OCI-LY1 (cell line): Measurements from ENCODE around the gene MECP2.

Experiments used
- H2AFZ ChIP-seq: fragments of 200-600 bp; sonication (generic), shearing (Covaris generic); 2 replicates; pipeline ENCODE4 v1.6.0; 2014; ENCODE audit warnings: antibody characterized with exemption, mild to moderate bottlenecking, low read length
- H3F3A ChIP-seq: fragments of 200-600 bp; sonication (generic), shearing (Covaris generic); 2 replicates; pipeline ENCODE4 v1.6.0; 2014; ENCODE audit warnings: mild to moderate bottlenecking, antibody characterized with exemption, low read length, moderate library complexity; ENCODE audit not compliant: insufficient read depth
- H3K27ac ChIP-seq: fragments of 200-600 bp; sonication (generic); 2 replicates; pipeline ENCODE4 v1.5.1; 2014; ENCODE audit warnings: low read length, mixed run types, mild to moderate bottlenecking, low read depth; ENCODE audit not compliant: poor library complexity, severe bottlenecking
- H3K27me3 ChIP-seq: fragments of 200-600 bp; sonication (generic); 2 replicates; pipeline ENCODE4 v1.6.0; 2014; ENCODE audit warnings: antibody characterized with exemption, mild to moderate bottlenecking, low read length, moderate library complexity; ENCODE audit not compliant: insufficient read depth
- H3K36me3 ChIP-seq: fragments of 200-600 bp; sonication (generic); 2 replicates; pipeline ENCODE4 v1.6.1; 2014; ENCODE audit warnings: mild to moderate bottlenecking, antibody characterized with exemption, low read length, moderate library complexity, mixed read lengths; ENCODE audit not compliant: insufficient read depth
- H3K4me1 ChIP-seq: fragments of 200-600 bp; sonication (generic); 2 replicates; pipeline ENCODE4 v1.5.1; 2014; ENCODE audit warnings: mild to moderate bottlenecking, low read length, moderate library complexity; ENCODE audit not compliant: insufficient read depth, severe bottlenecking
- H3K4me2 ChIP-seq: fragments of 200-600 bp; sonication (generic), shearing (Covaris generic); 2 replicates; pipeline ENCODE4 v1.6.1; 2014; ENCODE audit warnings: low read length
- H3K4me3 ChIP-seq: fragments of 200-600 bp; sonication (generic); 2 replicates; pipeline ENCODE4 v1.5.1; 2014; ENCODE audit warnings: low read length, low read depth, mild to moderate bottlenecking, mixed read lengths; ENCODE audit not compliant: poor library complexity, severe bottlenecking
- H3K79me2 ChIP-seq: fragments of 200-600 bp; shearing (Covaris generic); 2 replicates; pipeline ENCODE4 v1.6.1; 2016; ENCODE audit warnings: mixed run types, low read length, mixed read lengths; ENCODE audit not compliant: insufficient read depth
- H3K9ac ChIP-seq: fragments of 200-600 bp; sonication (generic), shearing (Covaris generic); 2 replicates; pipeline ENCODE4 v1.6.1; 2014; ENCODE audit warnings: mild to moderate bottlenecking, low read length, mixed read lengths
- H3K9me2 ChIP-seq: fragments of 200-600 bp; sonication (generic), shearing (Covaris generic); 2 replicates; pipeline ENCODE4 v1.6.1; 2014; ENCODE audit warnings: low read depth, mild to moderate bottlenecking, low read length, mixed read lengths
- H3K9me3 ChIP-seq: fragments of 200-600 bp; shearing (Covaris generic); 2 replicates; pipeline ENCODE4 v1.6.1; 2014; ENCODE audit warnings: low read length, mixed read lengths
- H4K20me1 ChIP-seq: fragments of 200-600 bp; sonication (generic), shearing (Covaris generic); 2 replicates; pipeline ENCODE4 v1.6.0; 2016; ENCODE audit warnings: mild to moderate bottlenecking, low read length; ENCODE audit not compliant: insufficient read depth
- EZH2 ChIP-seq: fragments of 200-600 bp; sonication (generic), shearing (Covaris generic); IDR thresholded peaks from 2 replicates; pipeline ENCODE4 v1.8.0; 2017; ENCODE audit warnings: borderline replicate concordance, mixed run types, mild to moderate bottlenecking, antibody characterized with exemption, low read length, moderate library complexity, mixed read lengths
- TF ChIP-seq, protein P1 (sequence below): fragments of 200-600 bp; sonication (generic), shearing (Covaris generic); IDR thresholded peaks from 2 replicates; pipeline ENCODE4 v1.5.1; 2017; ENCODE audit warnings: mild to moderate bottlenecking, antibody characterized with exemption, low read length, moderate library complexity, mixed read lengths

Gene MECP2

DNA sequence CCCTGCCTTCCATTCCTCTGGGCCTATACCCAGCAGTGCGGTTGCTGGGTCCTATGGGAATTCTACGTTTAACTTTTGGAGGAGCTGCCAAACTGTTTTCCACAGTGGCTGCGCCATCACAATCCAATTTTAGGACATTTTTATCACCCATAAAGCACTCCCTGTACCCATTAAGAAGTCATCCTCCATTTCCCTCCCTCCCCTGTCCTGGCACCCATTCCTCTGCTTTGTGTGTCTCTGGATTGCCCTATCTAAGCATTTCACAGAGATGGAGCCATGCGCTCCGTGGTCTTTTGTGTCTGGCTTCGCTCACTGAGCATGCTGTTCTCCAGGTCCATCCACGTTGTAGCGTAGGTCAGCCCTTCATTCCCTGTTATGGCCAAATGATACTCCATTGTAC is 44.9 kb upstream of the MECP2 start:
- H3K27ac ChIP-seq: no peak overlapping the region
- H3K4me2 ChIP-seq: no peak overlapping the region
- H3K9ac ChIP-seq: no peak overlapping the region
- no peak overlapping the region for H3K4me3 ChIP-seq
- no peak overlapping the region for H2AFZ ChIP-seq
- H3K9me3 ChIP-seq: no peaks in the 10 kb centered on the region
- TF ChIP-seq, protein P1, sequence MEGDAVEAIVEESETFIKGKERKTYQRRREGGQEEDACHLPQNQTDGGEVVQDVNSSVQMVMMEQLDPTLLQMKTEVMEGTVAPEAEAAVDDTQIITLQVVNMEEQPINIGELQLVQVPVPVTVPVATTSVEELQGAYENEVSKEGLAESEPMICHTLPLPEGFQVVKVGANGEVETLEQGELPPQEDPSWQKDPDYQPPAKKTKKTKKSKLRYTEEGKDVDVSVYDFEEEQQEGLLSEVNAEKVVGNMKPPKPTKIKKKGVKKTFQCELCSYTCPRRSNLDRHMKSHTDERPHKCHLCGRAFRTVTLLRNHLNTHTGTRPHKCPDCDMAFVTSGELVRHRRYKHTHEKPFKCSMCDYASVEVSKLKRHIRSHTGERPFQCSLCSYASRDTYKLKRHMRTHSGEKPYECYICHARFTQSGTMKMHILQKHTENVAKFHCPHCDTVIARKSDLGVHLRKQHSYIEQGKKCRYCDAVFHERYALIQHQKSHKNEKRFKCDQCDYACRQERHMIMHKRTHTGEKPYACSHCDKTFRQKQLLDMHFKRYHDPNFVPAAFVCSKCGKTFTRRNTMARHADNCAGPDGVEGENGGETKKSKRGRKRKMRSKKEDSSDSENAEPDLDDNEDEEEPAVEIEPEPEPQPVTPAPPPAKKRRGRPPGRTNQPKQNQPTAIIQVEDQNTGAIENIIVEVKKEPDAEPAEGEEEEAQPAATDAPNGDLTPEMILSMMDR: no peak
- TF ChIP-seq EZH2: no peak
- H4K20me1 ChIP-seq: no peaks in the 10 kb centered on the region
- no peaks in the 10 kb centered on the region for H3K9me2 ChIP-seq
- no peaks in the 10 kb centered on the region for H3K4me1 ChIP-seq
- no peaks in the 10 kb centered on the region for H3K36me3 ChIP-seq
- no peaks in the 10 kb centered on the region for H3K79me2 ChIP-seq
- H3K27me3 ChIP-seq: no peaks in the 10 kb centered on the region
- H3F3A ChIP-seq: no peaks in the 10 kb centered on the region

DNA sequence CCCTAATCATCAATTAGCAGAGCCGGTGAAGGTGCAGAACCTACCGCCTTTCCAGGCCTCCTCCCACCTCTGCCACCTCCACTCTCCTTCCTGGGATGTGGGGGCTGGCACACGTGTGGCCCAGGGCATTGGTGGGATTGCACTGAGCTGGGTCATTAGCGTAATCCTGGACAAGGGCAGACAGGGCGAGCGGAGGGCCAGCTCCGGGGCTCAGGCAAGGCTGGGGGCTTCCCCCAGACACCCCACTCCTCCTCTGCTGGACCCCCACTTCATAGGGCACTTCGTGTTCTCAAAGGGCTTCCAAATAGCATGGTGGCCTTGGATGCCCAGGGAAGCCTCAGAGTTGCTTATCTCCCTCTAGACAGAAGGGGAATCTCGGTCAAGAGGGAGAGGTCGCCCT is 43.2 kb upstream of the MECP2 start:
- no peaks in the 10 kb centered on the region for H3K27me3 ChIP-seq
- H3K36me3 ChIP-seq: no peaks in the 10 kb centered on the region
- no peak overlapping the region for H3K4me2 ChIP-seq
- H3F3A ChIP-seq: no peaks in the 10 kb centered on the region
- no peak overlapping the region for H3K4me3 ChIP-seq
- no peak for TF ChIP-seq EZH2
- TF ChIP-seq, protein P1: no peak
- H3K4me1 ChIP-seq: no peaks in the 10 kb centered on the region
- no peak overlapping the region for H3K9ac ChIP-seq
- no peaks in the 10 kb centered on the region for H3K79me2 ChIP-seq
- no peak overlapping the region for H2AFZ ChIP-seq
- no peaks in the 10 kb centered on the region for H3K9me3 ChIP-seq
- H4K20me1 ChIP-seq: no peaks in the 10 kb centered on the region
- no peak overlapping the region for H3K27ac ChIP-seq
- H3K9me2 ChIP-seq: no peaks in the 10 kb centered on the region

DNA sequence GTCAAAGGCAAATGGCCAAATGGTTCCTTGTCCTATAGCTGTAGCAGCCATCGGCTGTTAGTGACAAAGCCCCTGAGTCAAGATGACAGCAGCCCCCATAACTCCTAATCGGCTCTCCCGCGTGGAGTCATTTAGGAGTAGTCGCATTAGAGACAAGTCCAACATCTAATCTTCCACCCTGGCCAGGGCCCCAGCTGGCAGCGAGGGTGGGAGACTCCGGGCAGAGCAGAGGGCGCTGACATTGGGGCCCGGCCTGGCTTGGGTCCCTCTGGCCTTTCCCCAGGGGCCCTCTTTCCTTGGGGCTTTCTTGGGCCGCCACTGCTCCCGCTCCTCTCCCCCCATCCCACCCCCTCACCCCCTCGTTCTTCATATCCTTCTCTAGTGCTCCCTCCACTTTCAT is 42.7 kb upstream of the MECP2 start:
- no peaks in the 10 kb centered on the region for H3K4me1 ChIP-seq
- no peaks in the 10 kb centered on the region for H3K36me3 ChIP-seq
- no peak overlapping the region for H2AFZ ChIP-seq
- H3K9me3 ChIP-seq: no peaks in the 10 kb centered on the region
- no peak overlapping the region for H3K9ac ChIP-seq
- H4K20me1 ChIP-seq: no peaks in the 10 kb centered on the region
- no peaks in the 10 kb centered on the region for H3F3A ChIP-seq
- TF ChIP-seq, protein P1: no peak
- no peak for TF ChIP-seq EZH2
- no peak overlapping the region for H3K4me2 ChIP-seq
- H3K4me3 ChIP-seq: no peak overlapping the region
- H3K9me2 ChIP-seq: no peaks in the 10 kb centered on the region
- no peaks in the 10 kb centered on the region for H3K27me3 ChIP-seq
- no peak overlapping the region for H3K27ac ChIP-seq
- no peaks in the 10 kb centered on the region for H3K79me2 ChIP-seq
